Activated B cell treated with CpG ODN at 0.5 μM for 24 hours (primary cell): ENCODE results near the gene KIAA0825. TPM values are rescaled to one million over a fixed set of nuclear protein-coding genes. Genes with fewer than 3 reads are reported as not detected.

Source experiments
- ATAC-seq: fragments of 200-7000 bp; cut with Tn5 transposase; one replicate; pipeline ENCODE4 v1.10.0; 2021; ENCODE audit warnings: low read depth, mild to moderate bottlenecking, moderate library complexity
- CTCF ChIA-PET: fragments of 350-600 bp; sonication (Branson Sonifier 250); formaldehyde crosslinking; loops from one replicate; lab custom pipeline; 2021; ENCODE audit warnings: antibody characterized with exemption; lab: Charles Lee
- POLR2A ChIA-PET: fragments of 350-600 bp; sonication (Branson Sonifier 250); formaldehyde crosslinking; loops from one replicate; lab custom pipeline; 2021; ENCODE audit warnings: antibody characterized with exemption; lab: Charles Lee
- DNase-seq: peaks from one replicate; pipeline ENCODE4 v3.0.0; 2022
- H3K27ac Mint-ChIP-seq: one replicate; pipeline ENCODE4 v1.8.0; 2020; ENCODE audit warnings: mixed read lengths
- H3K27me3 Mint-ChIP-seq: one replicate; pipeline ENCODE4 v1.8.0; 2021; ENCODE audit warnings: mixed read lengths
- H3K36me3 Mint-ChIP-seq: one replicate; pipeline ENCODE4 v1.8.0; 2021; ENCODE audit warnings: low read depth, mixed read lengths
- H3K4me1 Mint-ChIP-seq: one replicate; pipeline ENCODE4 v1.8.0; 2021; ENCODE audit warnings: mixed read lengths
- H3K4me3 Mint-ChIP-seq: one replicate; pipeline ENCODE4 v1.8.0; 2020; ENCODE audit warnings: mild to moderate bottlenecking, mixed read lengths
- H3K9me3 Mint-ChIP-seq: one replicate; pipeline ENCODE4 v1.8.0; 2020; ENCODE audit warnings: mixed read lengths
- CTCF ChIP-seq: fragments of 200-600 bp; IDR thresholded peaks from one replicate; pipeline ENCODE4 v1.8.0; 2022; ENCODE audit warnings: antibody characterized with exemption, mild to moderate bottlenecking
- intact Hi-C: fragments of 100-400 bp; cut with micrococcal nuclease; formaldehyde crosslinking; loops from one replicate; pipeline ENCODE4 v1.15.1; 2024
- total RNA-seq: library from RNA; stranded (reverse); gene quantifications from 2 replicates; pipeline ENCODE4 v1.2.3, GENCODE V29; 2022

KIAA0825 gene
- total RNA-seq, 1 donor from 2014 or later, result 2.3 TPM

GRCh38 chr5:94217216-94217615 lies 401.2 kb downstream of the KIAA0825 start:
- intact Hi-C loops, result no loop called here
- CTCF ChIA-PET, result no interaction called here
- Mint-ChIP-seq H3K36me3 (no peaks in the 10 kb centered on the region), H3K9me3 (no peaks in the 10 kb centered on the region), H3K27me3 (no peaks in the 10 kb centered on the region), H3K27ac (no peak overlapping the region), H3K4me1 (no peaks in the 10 kb centered on the region), H3K4me3 (no peak overlapping the region)
- ATAC-seq (no peak), DNase-seq (no peak)
- no peak for TF ChIP-seq CTCF
- POLR2A ChIA-PET, result no interaction called here

- TF ChIP-seq CTCF, result no peak
- no peak for DNase-seq
- intact Hi-C loops, result no loop called here
- no peaks in the 10 kb centered on the region for H3K36me3 Mint-ChIP-seq
- H3K27ac Mint-ChIP-seq, result no peak overlapping the region
- H3K4me1 Mint-ChIP-seq, result no peaks in the 10 kb centered on the region
- ChIA-PET CTCF (no interaction called here), POLR2A (no interaction called here)
- no peak for ATAC-seq
- no peak overlapping the region for H3K4me3 Mint-ChIP-seq
- H3K27me3 Mint-ChIP-seq, result no peaks in the 10 kb centered on the region
- H3K9me3 Mint-ChIP-seq, result no peaks in the 10 kb centered on the region
Observed at GRCh38 chr5:94212476-94212875, 405.9 kb downstream of the KIAA0825 start.

GRCh38 chr5:94209774-94210355 lies 408.5 kb downstream of the KIAA0825 start:
- Mint-ChIP-seq H3K36me3 (no peaks in the 10 kb centered on the region), H3K9me3 (no peaks in the 10 kb centered on the region), H3K27ac (no peak overlapping the region), H3K4me3 (no peak overlapping the region), H3K4me1 (no peaks in the 10 kb centered on the region), H3K27me3 (no peaks in the 10 kb centered on the region)
- DNase-seq, result no peak
- TF ChIP-seq CTCF, result no peak
- ChIA-PET CTCF (no interaction called here), POLR2A (no interaction called here)
- no peak for ATAC-seq
- intact Hi-C loops, result no loop called here

GRCh38 chr5:94209272-94209671 lies 409.1 kb downstream of the KIAA0825 start:
- intact Hi-C loops, result no loop called here
- Mint-ChIP-seq H3K9me3 (no peaks in the 10 kb centered on the region), H3K27ac (no peak overlapping the region), H3K4me3 (no peak overlapping the region), H3K27me3 (no peaks in the 10 kb centered on the region), H3K36me3 (no peaks in the 10 kb centered on the region), H3K4me1 (no peaks in the 10 kb centered on the region)
- ChIA-PET POLR2A (no interaction called here), CTCF (no interaction called here)
- no peak for TF ChIP-seq CTCF
- DNase-seq (no peak), ATAC-seq (no peak)

- POLR2A ChIA-PET, result no interaction called here
- CTCF ChIA-PET, result no interaction called here
- H3K4me3 Mint-ChIP-seq, result no peak overlapping the region
- H3K27me3 Mint-ChIP-seq, result peaks cover 5% of the 10 kb centered on the region
- no peaks in the 10 kb centered on the region for H3K36me3 Mint-ChIP-seq
- no peak for ATAC-seq
- no peak for DNase-seq
- no peak for TF ChIP-seq CTCF
- intact Hi-C loops, result no loop called here
- no peaks in the 10 kb centered on the region for H3K4me1 Mint-ChIP-seq
- H3K27ac Mint-ChIP-seq, result no peak overlapping the region
- H3K9me3 Mint-ChIP-seq, result no peaks in the 10 kb centered on the region
Observed at GRCh38 chr5:94199566-94199965, 418.8 kb downstream of the KIAA0825 start.
